ENCODE measurements around the gene TRIM42.

Gene TRIM42

GRCh38 chr3:140710711-140711389 lies 33.0 kb downstream of the TRIM42 start:
- DNase-seq (ENCODE audit: low read depth in 3 of 3) = no peak

- DNase-seq (ENCODE audit: low read depth in 3 of 3) = no peak
Measured at GRCh38 chr3:140711390-140712035, 33.6 kb downstream of the TRIM42 start.

GRCh38 chr3:140712301-140712700 lies 34.4 kb downstream of the TRIM42 start:
- no peak for DNase-seq (ENCODE audit: low read depth in 3 of 3)

GRCh38 chr3:140715035-140715434 lies 37.2 kb downstream of the TRIM42 start:
- no peak for DNase-seq (ENCODE audit: low read depth in 3 of 3)

GRCh38 chr3:140717921-140718320 lies 40.1 kb downstream of the TRIM42 start:
- no peak for DNase-seq (ENCODE audit: low read depth in 3 of 3)

- DNase-seq (ENCODE audit: low read depth in 3 of 3) = no peak
Measured at GRCh38 chr3:140719841-140720614, 42.2 kb downstream of the TRIM42 start.

GRCh38 chr3:140723576-140723975 lies 45.7 kb downstream of the TRIM42 start:
- DNase-seq (ENCODE audit: low read depth in 3 of 3) = no peak

- no peak for DNase-seq (ENCODE audit: low read depth in 3 of 3)
Measured at GRCh38 chr3:140724856-140725812, 47.3 kb downstream of the TRIM42 start.

- DNase-seq (ENCODE audit: low read depth in 3 of 3) = no peak
Measured at GRCh38 chr3:140726066-140726465, 48.2 kb downstream of the TRIM42 start.

GRCh38 chr3:140727886-140728285 lies 50.0 kb downstream of the TRIM42 start:
- no peak for DNase-seq (ENCODE audit: low read depth in 3 of 3)

GRCh38 chr3:140731440-140732119 lies 53.7 kb downstream of the TRIM42 start:
- DNase-seq (ENCODE audit: low read depth in 3 of 3) = no peak

- DNase-seq (ENCODE audit: low read depth in 3 of 3) = no peak
Measured at GRCh38 chr3:140733623-140734022, 55.8 kb downstream of the TRIM42 start.

- DNase-seq (ENCODE audit: low read depth in 3 of 3) = no peak
Measured at GRCh38 chr3:140736863-140737460, 59.1 kb downstream of the TRIM42 start.

GRCh38 chr3:140742116-140742515 lies 64.3 kb downstream of the TRIM42 start:
- no peak for DNase-seq (ENCODE audit: low read depth in 3 of 3)

GRCh38 chr3:140748171-140748570 lies 70.3 kb downstream of the TRIM42 start:
- DNase-seq (ENCODE audit: low read depth in 3 of 3) = no peak

GRCh38 chr3:140748903-140749302 lies 71.0 kb downstream of the TRIM42 start:
- no peak for DNase-seq (ENCODE audit: low read depth in 3 of 3)
